Esophagus squamous epithelium (tissue), 5 donors: ENCODE measurements around the gene LRRC26. TPM values are rescaled to one million over a fixed set of nuclear protein-coding genes. Genes with fewer than 3 reads are reported as not detected.
A peak's percentile ranks its signal among the peaks of the same experiment; 100 is the strongest.

ENCODE experiments used
- DNase-seq: peaks from one replicate; lab custom pipeline; 2025; lab: John Stamatoyannopoulos, UW
- H3K27ac ChIP-seq, 4 donors: fragments of 200-600 bp; sonication (generic); one replicate each; pipeline ENCODE4 v1.5.1; 2016 to 2019; ENCODE audit warnings: mild to moderate bottlenecking in 1 of 4
- H3K27me3 ChIP-seq, 4 donors: fragments of 200-600 bp; sonication (generic); 1 replicate in 3 of 4; 2 replicates in 1 of 4; pipeline versions ENCODE4 v1.5.1 to v1.6.0; 2017 to 2021; ENCODE audit warnings: antibody characterized with exemption in 1 of 4
- H3K36me3 ChIP-seq, 3 donors: fragments of 200-600 bp; sonication (generic); one replicate each; pipeline ENCODE4 v1.5.1; 2016 to 2019
- H3K4me1 ChIP-seq, 3 donors: fragments of 200-600 bp; sonication (generic); one replicate each; pipeline ENCODE4 v1.5.1; 2017 to 2019
- H3K4me3 ChIP-seq, 4 donors: fragments of 200-600 bp; sonication (generic); 1 replicate in 3 of 4; 2 replicates in 1 of 4; pipeline ENCODE4 v1.5.1; 2016 to 2019; ENCODE audit warnings: mild to moderate bottlenecking in 2 of 4, moderate library complexity in 1 of 4
- H3K9me3 ChIP-seq, 3 donors: fragments of 200-600 bp; sonication (generic); one replicate each; pipeline ENCODE4 v1.5.1; 2016 to 2019
- POLR2A ChIP-seq, 4 donors: fragments of 450-650 bp; IDR thresholded peaks; one replicate each; pipeline ENCODE4 v1.6.1; 2017; ENCODE audit warnings: antibody characterized with exemption in 4 of 4, mild to moderate bottlenecking in 4 of 4, moderate library complexity in 3 of 4
- WGBS, 2 donors: methylation state at CpG; one replicate each; pipeline ENCODE4 v1.1.5; 2018; 5-methylcytosine and 5-hydroxymethylcytosine counted together
- intact Hi-C: fragments of 100-400 bp; cut with DNase I; formaldehyde crosslinking; loops from one replicate; pipeline ENCODE4 v1.15.0; 2022
- total RNA-seq, 4 donors: library from RNA; depleted of rRNA; stranded (reverse); fragments of >200 nt; gene quantifications; one replicate each; pipeline ENCODE4 v1.1.0, GENCODE V29; 2016
- TF ChIP-seq, protein P1 (sequence below), 6 experiments: fragments of 450-650 bp in 4 of 6; fragments of 200-600 bp in 2 of 6; sonication (generic) in 2 of 6; IDR thresholded peaks; one replicate each; pipeline ENCODE4 v1.5.1; 2016 to 2019; ENCODE audit warnings: antibody characterized with exemption in 6 of 6, mild to moderate bottlenecking in 4 of 6, moderate library complexity in 4 of 6
- donor health status: DM: yes; HTN: yes; CAD: no.

The LRRC26 gene
- total RNA-seq, 4 donors from 2014 or later = 0.82 to 3.7 (median 0.95) TPM; not detected in 1

GRCh38 chr9:137167277-137167746, 2.5 kb downstream of the LRRC26 start:
- WGBS, 2 donors = no CpG with 5 or more reads among the region's 44 CpGs
- peak overlapping the region in 1 of 4 donors; percentile 58 for H3K4me3 ChIP-seq
- TF ChIP-seq, protein P1, sequence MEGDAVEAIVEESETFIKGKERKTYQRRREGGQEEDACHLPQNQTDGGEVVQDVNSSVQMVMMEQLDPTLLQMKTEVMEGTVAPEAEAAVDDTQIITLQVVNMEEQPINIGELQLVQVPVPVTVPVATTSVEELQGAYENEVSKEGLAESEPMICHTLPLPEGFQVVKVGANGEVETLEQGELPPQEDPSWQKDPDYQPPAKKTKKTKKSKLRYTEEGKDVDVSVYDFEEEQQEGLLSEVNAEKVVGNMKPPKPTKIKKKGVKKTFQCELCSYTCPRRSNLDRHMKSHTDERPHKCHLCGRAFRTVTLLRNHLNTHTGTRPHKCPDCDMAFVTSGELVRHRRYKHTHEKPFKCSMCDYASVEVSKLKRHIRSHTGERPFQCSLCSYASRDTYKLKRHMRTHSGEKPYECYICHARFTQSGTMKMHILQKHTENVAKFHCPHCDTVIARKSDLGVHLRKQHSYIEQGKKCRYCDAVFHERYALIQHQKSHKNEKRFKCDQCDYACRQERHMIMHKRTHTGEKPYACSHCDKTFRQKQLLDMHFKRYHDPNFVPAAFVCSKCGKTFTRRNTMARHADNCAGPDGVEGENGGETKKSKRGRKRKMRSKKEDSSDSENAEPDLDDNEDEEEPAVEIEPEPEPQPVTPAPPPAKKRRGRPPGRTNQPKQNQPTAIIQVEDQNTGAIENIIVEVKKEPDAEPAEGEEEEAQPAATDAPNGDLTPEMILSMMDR (IDR thresholded peaks at IDR 0.05) = no peak
- no peak for TF ChIP-seq POLR2A (IDR thresholded peaks at IDR 0.05)
- no peaks in the 10 kb centered on the region for H3K36me3 ChIP-seq
- H3K27me3 ChIP-seq = peaks cover 37 to 100% (median 61%) of the 10 kb centered on the region in 4 donors
- H3K27ac ChIP-seq = no peak overlapping the region
- H3K9me3 ChIP-seq = no peaks in the 10 kb centered on the region
- DNase-seq = no peak
- peaks cover 23 to 56% (median 36%) of the 10 kb centered on the region in 3 donors for H3K4me1 ChIP-seq
- intact Hi-C loops = no loop called here

DNA sequence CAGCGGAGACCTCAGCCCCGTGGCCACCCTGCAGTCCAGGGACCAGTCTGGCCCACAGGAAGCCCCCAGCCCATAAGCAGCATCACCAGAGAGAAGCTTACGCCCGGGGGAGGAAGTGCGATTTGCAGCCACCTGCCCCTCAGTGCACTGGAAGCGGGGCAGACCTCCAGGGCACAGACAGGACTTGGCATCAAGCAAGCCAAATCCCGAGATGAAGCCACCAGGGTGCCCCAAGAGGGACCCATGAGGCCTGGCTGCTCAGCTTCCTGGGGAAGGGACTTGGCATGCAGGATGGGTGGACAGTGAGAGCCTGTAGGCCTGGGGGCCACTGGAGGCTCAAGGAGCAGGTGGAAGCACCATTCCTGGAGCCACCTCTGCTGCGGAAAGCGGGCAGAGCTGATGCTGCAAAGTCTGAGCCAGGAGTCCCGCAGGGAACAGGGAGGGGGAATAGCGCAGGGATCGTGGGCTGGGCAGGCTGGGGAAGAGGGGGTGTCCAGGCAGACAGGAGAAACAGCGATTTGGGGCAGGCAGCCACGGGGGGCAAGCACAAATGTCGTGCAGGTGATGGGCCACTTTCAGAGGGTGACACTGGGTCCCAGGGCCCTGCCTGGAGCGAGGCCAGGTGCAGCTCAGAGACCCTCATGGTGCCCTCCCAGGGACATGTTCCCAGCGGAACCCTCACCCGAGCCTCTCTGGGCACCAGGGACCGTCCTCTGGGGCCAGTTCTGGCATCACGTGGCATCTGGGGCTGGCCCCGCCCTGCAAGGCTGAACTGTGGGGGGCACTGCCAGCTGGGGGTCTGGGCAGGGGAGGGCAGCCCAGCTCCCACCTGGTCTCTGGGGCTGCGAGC, 3.2 kb downstream of the LRRC26 start:
- no peaks in the 10 kb centered on the region for H3K9me3 ChIP-seq
- H3K4me1 ChIP-seq = peaks cover 30 to 60% (median 42%) of the 10 kb centered on the region in 3 donors
- no peaks in the 10 kb centered on the region for H3K36me3 ChIP-seq
- H3K4me3 ChIP-seq = no peak overlapping the region
- peaks cover 44 to 100% (median 68%) of the 10 kb centered on the region in 4 donors for H3K27me3 ChIP-seq
- 68 to 73% methylated on average over 8 to 9 of the region's 22 CpGs for WGBS, 2 donors
- DNase-seq = no peak
- intact Hi-C loops = no loop called here
- TF ChIP-seq, protein P1 (IDR thresholded peaks at IDR 0.05) = no peak
- no peak for TF ChIP-seq POLR2A (IDR thresholded peaks at IDR 0.05)
- no peak overlapping the region for H3K27ac ChIP-seq

- no peak overlapping the region for H3K4me3 ChIP-seq
- WGBS, 2 donors = 78 to 83% methylated on average over 23 to 25 of the region's 32 CpGs
- no peaks in the 10 kb centered on the region for H3K36me3 ChIP-seq
- no peak overlapping the region for H3K27ac ChIP-seq
- H3K9me3 ChIP-seq = no peaks in the 10 kb centered on the region
- H3K27me3 ChIP-seq = peaks cover 48 to 100% (median 74%) of the 10 kb centered on the region in 4 donors
- intact Hi-C loops = no loop called here
- no peak for DNase-seq
- TF ChIP-seq, protein P1 (IDR thresholded peaks at IDR 0.05) = no peak
- no peak for TF ChIP-seq POLR2A (IDR thresholded peaks at IDR 0.05)
- H3K4me1 ChIP-seq = peaks cover 31 to 66% (median 42%) of the 10 kb centered on the region in 3 donors
These were observed 4.5 kb downstream of the LRRC26 start for GRCh38 chr9:137165250-137165836.

GRCh38 chr9:137164370-137165249, 5.2 kb downstream of the LRRC26 start:
- H3K4me3 ChIP-seq = no peak overlapping the region
- H3K27me3 ChIP-seq = peaks cover 44 to 100% (median 69%) of the 10 kb centered on the region in 4 donors
- H3K36me3 ChIP-seq = no peaks in the 10 kb centered on the region
- 69 to 72% methylated on average over 5 to 22 of the region's 34 CpGs for WGBS, 2 donors
- DNase-seq = no peak
- TF ChIP-seq, protein P1 (IDR thresholded peaks at IDR 0.05) = no peak
- TF ChIP-seq POLR2A (IDR thresholded peaks at IDR 0.05) = no peak
- intact Hi-C loops = no loop called here
- no peaks in the 10 kb centered on the region for H3K9me3 ChIP-seq
- H3K27ac ChIP-seq = no peak overlapping the region
- peaks cover 31 to 59% (median 36%) of the 10 kb centered on the region in 3 donors for H3K4me1 ChIP-seq
